ENCODE results near the gene ZNF335. TPM values are rescaled to one million over a fixed set of nuclear protein-coding genes. Genes with fewer than 3 reads are reported as not detected.
A peak's percentile ranks its signal among the peaks of the same experiment; 100 is the strongest.

ZNF335 gene
- total RNA-seq, 1 donor from 2014 or later = 23.9 TPM

DNA sequence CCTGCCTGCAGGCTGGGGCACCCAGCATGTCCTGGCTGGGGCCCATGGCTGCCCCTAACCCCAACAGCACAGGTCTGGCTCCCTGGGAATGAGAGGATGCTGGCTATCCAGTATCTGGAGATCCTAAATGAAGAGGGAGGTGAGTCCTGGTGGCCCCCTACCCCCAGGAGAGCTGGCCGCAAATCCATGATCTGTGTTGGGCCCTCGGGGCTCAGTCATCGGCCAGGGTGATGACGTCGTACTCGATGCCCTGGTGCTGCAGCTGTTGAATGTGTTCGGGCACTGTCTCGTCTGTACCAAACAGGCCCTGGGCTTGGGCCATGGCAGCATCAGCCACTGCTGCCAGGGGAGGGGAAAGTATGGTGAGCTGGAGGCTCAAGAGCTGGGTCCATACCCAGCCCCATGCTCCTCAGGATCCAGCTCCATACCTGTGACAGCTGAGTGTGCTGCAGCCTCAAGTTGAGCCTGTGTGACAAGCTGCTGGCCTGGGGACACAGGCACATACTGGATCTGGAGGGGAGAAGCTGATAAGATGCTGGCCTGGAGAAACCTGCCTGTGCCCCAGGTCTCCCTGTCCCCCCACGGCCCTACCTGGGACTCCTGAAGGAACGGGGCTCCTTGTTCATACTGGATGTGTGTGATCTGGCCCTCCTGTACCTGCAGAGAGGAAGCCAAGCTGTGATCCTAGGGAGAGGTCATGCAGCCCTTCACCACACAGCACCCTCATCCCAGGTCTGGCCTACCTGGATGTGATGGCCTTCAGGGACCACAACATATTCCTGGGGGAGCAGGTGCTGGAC is 23.1 kb downstream of the ZNF335 start:
- Mint-ChIP-seq H3K27me3 (ENCODE audit: unreplicated experiment) (no peaks in the 10 kb centered on the region), H3K4me1 (ENCODE audit: unreplicated experiment) (no peaks in the 10 kb centered on the region), H3K27ac (ENCODE audit: unreplicated experiment) (no peak overlapping the region), H3K36me3 (ENCODE audit: unreplicated experiment) (peaks cover 31% of the 10 kb centered on the region), H3K9me3 (ENCODE audit: unreplicated experiment) (no peaks in the 10 kb centered on the region), H3K4me3 (ENCODE audit: unreplicated experiment) (no peak overlapping the region)
- DNase-seq (ENCODE audit: extremely low spot score, unreplicated experiment) = no peak
- TF ChIP-seq, protein P1, sequence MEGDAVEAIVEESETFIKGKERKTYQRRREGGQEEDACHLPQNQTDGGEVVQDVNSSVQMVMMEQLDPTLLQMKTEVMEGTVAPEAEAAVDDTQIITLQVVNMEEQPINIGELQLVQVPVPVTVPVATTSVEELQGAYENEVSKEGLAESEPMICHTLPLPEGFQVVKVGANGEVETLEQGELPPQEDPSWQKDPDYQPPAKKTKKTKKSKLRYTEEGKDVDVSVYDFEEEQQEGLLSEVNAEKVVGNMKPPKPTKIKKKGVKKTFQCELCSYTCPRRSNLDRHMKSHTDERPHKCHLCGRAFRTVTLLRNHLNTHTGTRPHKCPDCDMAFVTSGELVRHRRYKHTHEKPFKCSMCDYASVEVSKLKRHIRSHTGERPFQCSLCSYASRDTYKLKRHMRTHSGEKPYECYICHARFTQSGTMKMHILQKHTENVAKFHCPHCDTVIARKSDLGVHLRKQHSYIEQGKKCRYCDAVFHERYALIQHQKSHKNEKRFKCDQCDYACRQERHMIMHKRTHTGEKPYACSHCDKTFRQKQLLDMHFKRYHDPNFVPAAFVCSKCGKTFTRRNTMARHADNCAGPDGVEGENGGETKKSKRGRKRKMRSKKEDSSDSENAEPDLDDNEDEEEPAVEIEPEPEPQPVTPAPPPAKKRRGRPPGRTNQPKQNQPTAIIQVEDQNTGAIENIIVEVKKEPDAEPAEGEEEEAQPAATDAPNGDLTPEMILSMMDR (IDR thresholded peaks at IDR 0.05) = no peak

DNA sequence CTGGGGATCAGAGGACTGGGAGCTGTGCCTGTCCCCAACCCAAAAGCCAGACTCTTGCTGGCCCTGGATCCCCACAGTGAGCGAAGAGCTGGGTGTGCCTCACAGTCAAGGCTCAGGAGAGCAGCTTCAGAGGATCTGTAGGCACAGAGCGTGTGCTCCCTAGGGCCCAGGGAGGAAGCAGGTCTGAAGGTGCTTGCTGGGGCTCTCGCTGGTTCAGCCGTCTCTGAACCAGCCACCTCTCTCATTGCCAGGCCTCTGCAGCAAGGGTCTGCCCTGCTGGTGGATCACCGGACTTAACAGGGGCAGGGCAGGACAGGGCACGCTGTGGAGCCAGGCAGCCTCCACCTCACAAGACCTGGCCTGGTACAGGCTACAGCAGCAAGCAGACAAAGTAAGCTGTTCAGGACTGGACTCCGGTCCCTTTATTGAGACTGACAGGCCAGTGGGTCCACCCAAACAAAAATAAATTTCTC is 23.7 kb downstream of the ZNF335 start:
- no peaks in the 10 kb centered on the region for H3K9me3 Mint-ChIP-seq (ENCODE audit: unreplicated experiment)
- H3K27me3 Mint-ChIP-seq (ENCODE audit: unreplicated experiment) = no peaks in the 10 kb centered on the region
- H3K4me1 Mint-ChIP-seq (ENCODE audit: unreplicated experiment) = no peaks in the 10 kb centered on the region
- no peak for DNase-seq (ENCODE audit: extremely low spot score, unreplicated experiment)
- H3K36me3 Mint-ChIP-seq (ENCODE audit: unreplicated experiment) = peaks cover 36% of the 10 kb centered on the region
- TF ChIP-seq, protein P1 (IDR thresholded peaks at IDR 0.05) = no peak
- no peak overlapping the region for H3K27ac Mint-ChIP-seq (ENCODE audit: unreplicated experiment)
- no peak overlapping the region for H3K4me3 Mint-ChIP-seq (ENCODE audit: unreplicated experiment)

DNA sequence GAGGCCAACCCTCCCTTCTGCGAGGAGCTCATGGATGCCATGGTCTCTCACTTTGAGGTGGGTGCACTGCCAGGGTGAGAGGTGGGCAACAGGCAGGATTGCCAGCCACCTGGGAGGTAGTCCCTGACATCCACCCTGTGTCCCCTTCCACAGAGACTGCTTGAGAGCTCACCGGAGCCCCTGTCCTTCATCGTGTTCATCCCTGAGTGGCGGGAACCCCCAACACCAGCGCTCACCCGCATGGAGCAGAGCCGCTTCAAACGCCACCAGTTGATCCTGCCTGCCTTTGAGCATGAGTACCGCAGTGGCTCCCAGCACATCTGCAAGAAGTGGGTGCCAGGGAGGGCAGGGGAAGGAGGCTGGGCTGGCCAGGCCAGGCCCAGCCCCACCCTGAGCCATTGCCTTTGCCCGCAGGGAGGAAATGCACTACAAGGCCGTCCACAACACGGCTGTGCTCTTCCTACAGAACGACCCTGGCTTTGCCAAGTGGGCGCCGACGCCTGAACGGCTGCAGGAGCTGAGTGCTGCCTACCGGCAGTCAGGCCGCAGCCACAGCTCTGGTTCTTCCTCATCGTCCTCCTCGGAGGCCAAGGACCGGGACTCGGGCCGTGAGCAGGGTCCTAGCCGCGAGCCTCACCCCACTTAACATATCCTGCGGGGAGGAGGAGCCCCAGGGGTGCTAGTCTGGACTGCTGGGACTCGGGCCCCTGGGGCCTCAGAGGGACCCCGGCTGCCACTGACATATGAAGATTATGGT is 24.7 kb downstream of the ZNF335 start:
- no peaks in the 10 kb centered on the region for H3K27me3 Mint-ChIP-seq (ENCODE audit: unreplicated experiment)
- TF ChIP-seq, protein P1 (IDR thresholded peaks at IDR 0.05) = no peak
- no peak overlapping the region for H3K4me3 Mint-ChIP-seq (ENCODE audit: unreplicated experiment)
- DNase-seq (ENCODE audit: extremely low spot score, unreplicated experiment) = peak; percentile 84
- peaks cover 39% of the 10 kb centered on the region for H3K36me3 Mint-ChIP-seq (ENCODE audit: unreplicated experiment)
- no peak overlapping the region for H3K27ac Mint-ChIP-seq (ENCODE audit: unreplicated experiment)
- H3K4me1 Mint-ChIP-seq (ENCODE audit: unreplicated experiment) = no peaks in the 10 kb centered on the region
- no peaks in the 10 kb centered on the region for H3K9me3 Mint-ChIP-seq (ENCODE audit: unreplicated experiment)

DNA sequence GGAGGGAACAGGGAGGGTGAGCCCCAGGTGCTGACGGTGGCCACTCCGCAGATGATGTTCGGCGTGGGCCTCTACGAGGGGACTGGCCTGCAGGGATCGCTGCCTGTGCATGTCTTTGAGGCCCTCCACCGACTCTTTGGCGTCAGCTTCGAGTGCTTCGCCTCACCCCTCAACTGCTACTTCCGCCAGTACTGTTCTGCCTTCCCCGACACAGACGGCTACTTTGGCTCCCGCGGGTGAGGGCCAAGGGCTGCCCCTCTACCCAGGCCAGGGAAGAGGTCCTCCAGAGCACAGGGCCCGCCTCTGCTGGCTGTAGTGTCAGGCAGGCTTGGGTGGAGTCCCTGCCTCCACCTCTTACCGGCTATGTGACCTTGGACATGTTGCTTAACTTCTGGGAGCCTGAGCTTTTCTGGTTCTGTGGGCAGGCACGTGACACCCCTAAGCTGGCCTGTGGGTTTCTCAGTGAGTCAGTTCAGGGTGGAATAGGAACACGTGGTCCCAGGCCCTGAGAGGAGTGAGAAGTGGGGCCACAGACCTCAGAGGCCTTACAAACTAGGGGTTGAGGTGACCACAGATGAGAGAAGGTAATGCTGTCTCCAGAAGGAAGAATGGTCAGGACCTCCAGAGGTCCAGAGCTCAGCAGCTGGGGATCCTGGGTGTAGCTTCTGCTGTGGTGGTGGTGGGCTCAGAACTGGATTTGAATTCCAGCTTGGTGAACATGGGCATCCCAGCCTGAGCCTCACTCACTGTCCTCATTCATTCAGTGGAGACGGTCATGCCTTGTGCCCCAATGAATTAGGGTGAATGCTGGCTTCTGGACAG is 25.6 kb downstream of the ZNF335 start:
- H3K4me1 Mint-ChIP-seq (ENCODE audit: unreplicated experiment) = no peaks in the 10 kb centered on the region
- no peak for DNase-seq (ENCODE audit: extremely low spot score, unreplicated experiment)
- H3K9me3 Mint-ChIP-seq (ENCODE audit: unreplicated experiment) = no peaks in the 10 kb centered on the region
- no peak overlapping the region for H3K27ac Mint-ChIP-seq (ENCODE audit: unreplicated experiment)
- no peak overlapping the region for H3K4me3 Mint-ChIP-seq (ENCODE audit: unreplicated experiment)
- no peaks in the 10 kb centered on the region for H3K27me3 Mint-ChIP-seq (ENCODE audit: unreplicated experiment)
- TF ChIP-seq, protein P1 (IDR thresholded peaks at IDR 0.05) = no peak
- H3K36me3 Mint-ChIP-seq (ENCODE audit: unreplicated experiment) = peaks cover 31% of the 10 kb centered on the region

All from osteocyte (in vitro differentiated cells).